HFFc6 (cell line): Measurements from ENCODE around the gene RASIP1. TPM values are rescaled to one million over a fixed set of nuclear protein-coding genes. Genes with fewer than 3 reads are reported as not detected.
A peak's percentile ranks its signal among the peaks of the same experiment; 100 is the strongest.

Experiments
- DNase-seq: peaks from one replicate; pipeline ENCODE4 v3.0.0-alpha.2; 2018
- H3K27ac Mint-ChIP-seq: 2 replicates; pipeline ENCODE4 v1.8.0; 2020; ENCODE audit warnings: mild to moderate bottlenecking, mixed read lengths
- H3K27me3 Mint-ChIP-seq: 2 replicates; pipeline ENCODE4 v1.8.0; 2021; ENCODE audit warnings: mild to moderate bottlenecking, moderate library complexity, mixed read lengths; ENCODE audit not compliant: insufficient read depth
- H3K36me3 Mint-ChIP-seq: 2 replicates; pipeline ENCODE4 v1.8.0; 2021; ENCODE audit warnings: low read depth, mixed read lengths
- H3K4me1 Mint-ChIP-seq: 2 replicates; pipeline ENCODE4 v1.8.0; 2020; ENCODE audit warnings: low read depth, mixed read lengths
- H3K4me3 Mint-ChIP-seq: 2 replicates; pipeline ENCODE4 v1.8.0; 2020; ENCODE audit warnings: mild to moderate bottlenecking, moderate library complexity, mixed read lengths
- H3K9me3 Mint-ChIP-seq: 2 replicates; pipeline ENCODE4 v1.8.0; 2020; ENCODE audit warnings: mild to moderate bottlenecking, mixed read lengths
- CTCF ChIP-seq: fragments of 200-600 bp; sonication (generic); IDR thresholded peaks from 2 replicates; pipeline ENCODE4 v1.5.0; 2021; ENCODE audit warnings: antibody characterized with exemption, mild to moderate bottlenecking
- total RNA-seq, 6 experiments: library from RNA; stranded (reverse); fragmentation: NEBNext Ultra II Directional; extraction: Animal tissue kit (Norgen Biotek cat#: 25700); gene quantifications; 2 replicates in 1 of 6; 3 replicates in 5 of 6; pipeline ENCODE4 v1.2.3, GENCODE V29; 2021

The RASIP1 gene
- total RNA-seq, 6 experiments from 2014 or later = 0.07 TPM; not detected in 5

- H3K27me3 Mint-ChIP-seq = peaks cover 12% of the 10 kb centered on the region
- H3K4me3 Mint-ChIP-seq = no peak overlapping the region
- no peak overlapping the region for H3K27ac Mint-ChIP-seq
- no peak for TF ChIP-seq CTCF
- H3K4me1 Mint-ChIP-seq = peaks cover 14% of the 10 kb centered on the region
- H3K36me3 Mint-ChIP-seq = no peaks in the 10 kb centered on the region
- DNase-seq = no peak
- no peaks in the 10 kb centered on the region for H3K9me3 Mint-ChIP-seq
Observed at GRCh38 chr19:48777720-48778119, 37.3 kb upstream of the RASIP1 start.

GRCh38 chr19:48777139-48777538 lies 36.7 kb upstream of the RASIP1 start:
- TF ChIP-seq CTCF = no peak
- no peaks in the 10 kb centered on the region for H3K36me3 Mint-ChIP-seq
- H3K27ac Mint-ChIP-seq = no peak overlapping the region
- H3K27me3 Mint-ChIP-seq = peaks cover 9% of the 10 kb centered on the region
- no peak overlapping the region for H3K4me3 Mint-ChIP-seq
- peaks cover 10% of the 10 kb centered on the region for H3K4me1 Mint-ChIP-seq
- no peaks in the 10 kb centered on the region for H3K9me3 Mint-ChIP-seq
- DNase-seq = no peak

- no peaks in the 10 kb centered on the region for H3K9me3 Mint-ChIP-seq
- TF ChIP-seq CTCF = no peak
- H3K36me3 Mint-ChIP-seq = no peaks in the 10 kb centered on the region
- H3K4me1 Mint-ChIP-seq = no peaks in the 10 kb centered on the region
- H3K27me3 Mint-ChIP-seq = peaks cover 22% of the 10 kb centered on the region
- H3K27ac Mint-ChIP-seq = no peak overlapping the region
- no peak for DNase-seq
- no peak overlapping the region for H3K4me3 Mint-ChIP-seq
Observed at GRCh38 chr19:48772503-48772953, 32.1 kb upstream of the RASIP1 start.

GRCh38 chr19:48770734-48771472 lies 30.5 kb upstream of the RASIP1 start:
- Mint-ChIP-seq H3K4me3 (no peak overlapping the region), H3K27me3 (peaks cover 24% of the 10 kb centered on the region), H3K9me3 (no peaks in the 10 kb centered on the region), H3K4me1 (no peaks in the 10 kb centered on the region), H3K27ac (no peak overlapping the region), H3K36me3 (no peaks in the 10 kb centered on the region)
- TF ChIP-seq CTCF = no peak
- DNase-seq = no peak

- no peak overlapping the region for H3K27ac Mint-ChIP-seq
- no peak for TF ChIP-seq CTCF
- peak; percentile 76 for DNase-seq
- H3K36me3 Mint-ChIP-seq = no peaks in the 10 kb centered on the region
- no peak overlapping the region for H3K4me3 Mint-ChIP-seq
- no peaks in the 10 kb centered on the region for H3K4me1 Mint-ChIP-seq
- H3K9me3 Mint-ChIP-seq = no peaks in the 10 kb centered on the region
- peaks cover 26% of the 10 kb centered on the region for H3K27me3 Mint-ChIP-seq
Observed at GRCh38 chr19:48770266-48770665, 29.9 kb upstream of the RASIP1 start.
